ENCODE results near the gene PANX3. TPM values are rescaled to one million over a fixed set of nuclear protein-coding genes. Genes with fewer than 3 reads are reported as not detected.

Gene PANX3
- total and polyA plus RNA-seq, 10 of the 15 experiments (the other 5 are each of a cell fraction or from before 2014, with no cell fraction given): not detected

- no peak overlapping the region for H3K9ac ChIP-seq (ENCODE audit: control insufficient read depth, insufficient read depth, low read length)
- H3K4me3 ChIP-seq: no peak overlapping the region
- no peak for FAIRE-seq
- H4K20me1 ChIP-seq (ENCODE audit: control insufficient read depth, insufficient read depth): no peaks in the 10 kb centered on the region
- DNase-seq (ENCODE audit: low read depth, low spot score): no peak
- ChIA-PET RAD21 (ENCODE audit: unreplicated experiment) (no interaction called here), SMC1A (ENCODE audit: uncharacterized antibody, unreplicated experiment) (interaction anchor here (1.6 kb wide), 1 partner anchor 19 kb away, joined by 4 read pairs; no protein-coding TSS in a partner anchor), POLR2A (no interaction called here), CTCF (interaction anchor here (0.7 to 2.9 kb wide), 2 partner anchors 10 to 134 kb away, joined by 4 to 11 read pairs; no protein-coding TSS in a partner anchor)
- no peak for ATAC-seq
- H3K27ac ChIP-seq (ENCODE audit: control insufficient read depth, insufficient read depth): no peak overlapping the region
- no peak overlapping the region for H2AFZ ChIP-seq (ENCODE audit: control insufficient read depth, low read depth, low read length)
- in situ Hi-C loops (cut with MboI) (no loop called here), intact Hi-C loops (cut with micrococcal nuclease; ENCODE audit: unreplicated experiment) (no loop called here)
- TF ChIP-seq NR2C2 (IDR thresholded peaks at IDR 0.05; ENCODE audit: borderline replicate concordance, control insufficient read depth, insufficient read length, low read depth): no peak
- TF ChIP-seq EED (IDR thresholded peaks at IDR 0.05; ENCODE audit: low read depth): no peak
- TF ChIP-seq ATF3 (IDR thresholded peaks at IDR 0.05; ENCODE audit: borderline replicate concordance, extremely low read depth, low read depth, low read length): no peak
- no peak for TF ChIP-seq GATAD2B (conservative IDR thresholded peaks at IDR 0.05; ENCODE audit: low read depth)
- no peak for TF ChIP-seq SMC3 (IDR thresholded peaks at IDR 0.05; ENCODE audit: borderline replicate concordance, low read length)
- no peak for TF ChIP-seq BCL11A (IDR thresholded peaks at IDR 0.05; ENCODE audit: low read depth, low read length)
- no peak for TF ChIP-seq MXI1 (IDR thresholded peaks at IDR 0.05; ENCODE audit: low read depth, low read length)
- TF ChIP-seq BACH1 (IDR thresholded peaks at IDR 0.05; ENCODE audit: borderline replicate concordance): no peak
- no peak for TF ChIP-seq SREBF1 (IDR thresholded peaks at IDR 0.05; ENCODE audit: low read length)
- no peak for TF ChIP-seq MAX (IDR thresholded peaks at IDR 0.05; ENCODE audit: low read depth, low read length)
- TF ChIP-seq MEF2A (IDR thresholded peaks at IDR 0.05; ENCODE audit: insufficient read depth, low read depth, low read length): no peak
- no peak for TF ChIP-seq SKIL (IDR thresholded peaks at IDR 0.05; ENCODE audit: low read depth, poor library complexity, severe bottlenecking)
- BruUV-seq (replicated peaks): no TSS peak
- no peaks in the 10 kb centered on the region for H3K9me3 ChIP-seq (replicated peaks; ENCODE audit: control insufficient read depth, insufficient read depth, low read length)
- no peak overlapping the region for H3K4me2 ChIP-seq (ENCODE audit: control insufficient read depth, insufficient read depth)
- no peaks in the 10 kb centered on the region for H3K36me3 ChIP-seq (ENCODE audit: control insufficient read depth in 2 of 2, insufficient read depth in 2 of 2, low read length in 1 of 2)
- no peaks in the 10 kb centered on the region for H3K27me3 ChIP-seq (replicated peaks in 1 of 2; ENCODE audit: control insufficient read depth in 2 of 2, insufficient read depth in 2 of 2, low read length in 1 of 2)
- WGBS (ENCODE audit: insufficient coverage, insufficient replicate concordance, low lambda C conversion rate, missing lambda C conversion rate): 38% methylated on average over 1 of the region's 1 CpG
- H3K79me2 ChIP-seq (ENCODE audit: control insufficient read depth, insufficient read depth, low read length): no peaks in the 10 kb centered on the region
- H3K4me1 ChIP-seq (ENCODE audit: control insufficient read depth, insufficient read depth, low read length): no peaks in the 10 kb centered on the region
Observed at GRCh38 chr11:124658986-124659385, 47.8 kb downstream of the PANX3 start.

All from GM12878 (cell line).